ENCODE data around the gene CCR6. TPM values are rescaled to one million over a fixed set of nuclear protein-coding genes. Genes with fewer than 3 reads are reported as not detected.

Gene CCR6
- total and polyA plus RNA-seq, 10 of the 15 experiments (the other 5 are each of a cell fraction or from before 2014, with no cell fraction given): 2.2 to 7.6 (median 6.7) TPM

- TF ChIP-seq IKZF1 (conservative IDR thresholded peaks at IDR 0.05) (no peak), BMI1 (IDR thresholded peaks at IDR 0.05; ENCODE audit: borderline replicate concordance) (no peak), STAT1 (conservative IDR thresholded peaks at IDR 0.05) (no peak), TCF3 (IDR thresholded peaks at IDR 0.05; ENCODE audit: borderline replicate concordance, insufficient read depth, low read depth, low read length) (no peak), BCL3 (IDR thresholded peaks at IDR 0.05; ENCODE audit: borderline replicate concordance, insufficient read depth, low read depth, low read length, poor library complexity, severe bottlenecking) (no peak), SMARCA5 (IDR thresholded peaks at IDR 0.05) (no peak), EGR1 (IDR thresholded peaks at IDR 0.05; ENCODE audit: borderline replicate concordance in 1 of 2, low read depth in 2 of 2, low read length in 2 of 2) (no peak), DPF2 (IDR thresholded peaks at IDR 0.05) (no peak), ZZZ3 (IDR thresholded peaks at IDR 0.05; ENCODE audit: control insufficient read depth, insufficient read length, low read depth) (no peak)
- no peak for ATAC-seq
- no peaks in the 10 kb centered on the region for H3K79me2 ChIP-seq (ENCODE audit: control insufficient read depth, insufficient read depth, low read length)
- intact Hi-C loops (cut with micrococcal nuclease; ENCODE audit: unreplicated experiment) (no loop called here), in situ Hi-C loops (cut with MboI) (no loop called here)
- H3K27ac ChIP-seq (ENCODE audit: control insufficient read depth, insufficient read depth): no peak overlapping the region
- ChIA-PET CTCF (interaction anchor here (0.9 to 1.5 kb wide), 3 partner anchors 21 to 121 kb away, joined by 3 to 4 read pairs (median 3); partner anchors contain the start of gene RNASET2), POLR2A (interaction anchor here (1.4 kb wide), 1 partner anchor 13 kb away, joined by 6 read pairs; no protein-coding TSS in a partner anchor), SMC1A (ENCODE audit: uncharacterized antibody, unreplicated experiment) (interaction anchor here (0.6 to 3.0 kb wide), 7 partner anchors 12 to 68 kb away, joined by 3 to 9 read pairs (median 3); no protein-coding TSS in a partner anchor), RAD21 (ENCODE audit: unreplicated experiment) (interaction anchor here (0.8 to 2.6 kb wide), 3 partner anchors 16 to 37 kb away, joined by 3 to 9 read pairs (median 5); no protein-coding TSS in a partner anchor)
- H4K20me1 ChIP-seq (ENCODE audit: control insufficient read depth, insufficient read depth): no peaks in the 10 kb centered on the region
- FAIRE-seq: no peak
- H3K4me3 ChIP-seq: no peak overlapping the region
- DNase-seq (ENCODE audit: low read depth, low spot score): no peak
- H2AFZ ChIP-seq (ENCODE audit: control insufficient read depth, low read depth, low read length): no peak overlapping the region
- peaks cover 4% of the 10 kb centered on the region; the same call in 2 of the 3 replicates for H3K9me3 ChIP-seq (replicated peaks; ENCODE audit: control insufficient read depth, insufficient read depth, low read length)
- BruUV-seq (replicated peaks): no TSS peak
- no peaks in the 10 kb centered on the region for H3K27me3 ChIP-seq (replicated peaks in 1 of 2; ENCODE audit: control insufficient read depth in 2 of 2, insufficient read depth in 2 of 2, low read length in 1 of 2)
- WGBS (ENCODE audit: insufficient coverage, insufficient replicate concordance, low lambda C conversion rate, missing lambda C conversion rate): 86% methylated on average over 14 of the region's 15 CpGs
- peaks cover 31% of the 10 kb centered on the region for H3K4me1 ChIP-seq (ENCODE audit: control insufficient read depth, insufficient read depth, low read length)
- H3K4me2 ChIP-seq (ENCODE audit: control insufficient read depth, insufficient read depth): no peak overlapping the region
- H3K9ac ChIP-seq (ENCODE audit: control insufficient read depth, insufficient read depth, low read length): no peak overlapping the region
- H3K36me3 ChIP-seq (ENCODE audit: control insufficient read depth in 2 of 2, insufficient read depth in 2 of 2, low read length in 1 of 2): no peaks in the 10 kb centered on the region
Observed at GRCh38 chr6:167077241-167077932, 45.5 kb upstream of the CCR6 start.

All from GM12878 (cell line).